CD14-positive monocyte (primary cell): ENCODE results near the gene UBXN1. TPM values are rescaled to one million over a fixed set of nuclear protein-coding genes. Genes with fewer than 3 reads are reported as not detected.

Experiments used
- DNase-seq, 3 donors: peaks; one replicate each; pipeline ENCODE4 v3.0.0-alpha.2; 2011 to 2022
- H2AFZ ChIP-seq: 2 replicates; pipeline ENCODE4 v1.6.0; 2012; ENCODE audit warnings: mild to moderate bottlenecking, low read depth, low read length, inconsistent platforms; ENCODE audit not compliant: insufficient read depth, poor library complexity, severe bottlenecking
- H3K27ac ChIP-seq, 2 donors: 1 replicate in 1 of 2; 2 replicates in 1 of 2; pipeline ENCODE4 v1.5.1; 2012 to 2013; ENCODE audit warnings: low read length in 2 of 2, control low read depth in 1 of 2, inconsistent platforms in 1 of 2, low read depth in 1 of 2, mild to moderate bottlenecking in 1 of 2
- H3K27me3 ChIP-seq, 2 donors: one replicate each; pipeline versions ENCODE4 v1.6.0 to v1.6.1; 2011 to 2013; ENCODE audit warnings: low read length in 2 of 2; ENCODE audit not compliant: control insufficient read depth in 2 of 2, insufficient read depth in 2 of 2
- H3K36me3 ChIP-seq, 2 donors: replicated peaks in 1 of 2; 1 replicate in 1 of 2; 2 replicates in 1 of 2; pipeline versions ENCODE4 v1.5.1 to v1.6.1; 2012 to 2013; ENCODE audit warnings: low read length in 2 of 2, control low read depth in 1 of 2, inconsistent platforms in 1 of 2, mild to moderate bottlenecking in 1 of 2; ENCODE audit not compliant: insufficient read depth in 2 of 2, control insufficient read depth in 1 of 2
- H3K4me1 ChIP-seq, 2 donors: 1 replicate in 1 of 2; 2 replicates in 1 of 2; pipeline versions ENCODE4 v1.5.1 to v1.6.1; 2012 to 2013; ENCODE audit warnings: low read length in 2 of 2, control low read depth in 1 of 2, inconsistent platforms in 1 of 2, mild to moderate bottlenecking in 1 of 2, moderate library complexity in 1 of 2; ENCODE audit not compliant: insufficient read depth in 2 of 2, control insufficient read depth in 1 of 2
- H3K4me2 ChIP-seq: replicated peaks from 2 replicates; pipeline ENCODE3; 2012; ENCODE audit warnings: low read length, moderate library complexity, mild to moderate bottlenecking; ENCODE audit not compliant: poor library complexity, severe bottlenecking; ENCODE audit errors: extremely low read depth
- H3K4me3 ChIP-seq, 3 experiments: fragments of 200-600 bp in 1 of 3; sonication (generic) in 1 of 3; replicated peaks in 1 of 3; 1 replicate in 2 of 3; 2 replicates in 1 of 3; pipeline ENCODE4 v1.5.1; 2011 to 2013; ENCODE audit warnings: low read length in 3 of 3, mild to moderate bottlenecking in 3 of 3, control low read depth in 2 of 3, low read depth in 2 of 3, inconsistent platforms in 1 of 3, moderate library complexity in 1 of 3
- H3K79me2 ChIP-seq: 2 replicates; pipeline ENCODE4 v1.6.0; 2012; ENCODE audit warnings: mild to moderate bottlenecking, control low read depth, inconsistent platforms, low read length, moderate library complexity; ENCODE audit not compliant: insufficient read depth
- H3K9ac ChIP-seq: 2 replicates; pipeline ENCODE4 v1.6.0; 2017; ENCODE audit warnings: low read length, mild to moderate bottlenecking; ENCODE audit not compliant: insufficient read depth, poor library complexity, severe bottlenecking
- H3K9me3 ChIP-seq, 2 donors: replicated peaks in 1 of 2; 1 replicate in 1 of 2; 2 replicates in 1 of 2; pipeline versions ENCODE4 v1.5.1 to v1.6.1; 2012 to 2013; ENCODE audit warnings: low read length in 2 of 2, control low read depth in 1 of 2; ENCODE audit not compliant: control insufficient read depth in 1 of 2, insufficient read depth in 1 of 2
- H4K20me1 ChIP-seq: 2 replicates; pipeline ENCODE4 v1.6.0; 2012; ENCODE audit warnings: mild to moderate bottlenecking, low read length, control low read depth, moderate library complexity; ENCODE audit not compliant: insufficient read depth
- H3K27ac Mint-ChIP-seq, 7 donors: one replicate each; pipeline ENCODE4 v1.8.0; 2020; ENCODE audit warnings: mild to moderate bottlenecking in 7 of 7, mixed read lengths in 7 of 7, moderate library complexity in 6 of 7, inconsistent platforms in 2 of 7
- H3K27me3 Mint-ChIP-seq, 3 donors: one replicate each; pipeline ENCODE4 v1.8.0; 2021 to 2022; ENCODE audit warnings: low read depth in 3 of 3, mild to moderate bottlenecking in 3 of 3, mixed read lengths in 3 of 3, moderate library complexity in 3 of 3, inconsistent platforms in 1 of 3
- H3K36me3 Mint-ChIP-seq, 2 donors: one replicate each; pipeline ENCODE4 v1.8.0; 2020; ENCODE audit warnings: mixed read lengths in 2 of 2, inconsistent platforms in 1 of 2, mild to moderate bottlenecking in 1 of 2
- H3K4me1 Mint-ChIP-seq: one replicate; pipeline ENCODE4 v1.8.0; 2020; ENCODE audit warnings: mild to moderate bottlenecking, mixed read lengths
- H3K4me3 Mint-ChIP-seq, 2 donors: one replicate each; pipeline ENCODE4 v1.8.0; 2020; ENCODE audit warnings: mild to moderate bottlenecking in 2 of 2, mixed read lengths in 2 of 2, moderate library complexity in 1 of 2
- H3K9me3 Mint-ChIP-seq, 7 donors: one replicate each; pipeline ENCODE4 v1.8.0; 2020 to 2022; ENCODE audit warnings: mixed read lengths in 7 of 7, mild to moderate bottlenecking in 6 of 7, moderate library complexity in 6 of 7, inconsistent platforms in 2 of 7
- CTCF ChIP-seq: fragments of 200-600 bp; IDR thresholded peaks from one replicate; pipeline ENCODE4 v1.8.0; 2022; ENCODE audit warnings: antibody characterized with exemption, mild to moderate bottlenecking
- WGBS: methylation state at CpG from one replicate; pipeline ENCODE4 v1.1.5; 2013; ENCODE audit warnings: missing lambda C conversion rate; ENCODE audit not compliant: insufficient coverage; 5-methylcytosine and 5-hydroxymethylcytosine counted together
- intact Hi-C, 2 donors: fragments of 100-400 bp; cut with micrococcal nuclease; formaldehyde crosslinking; loops; one replicate each; pipeline versions ENCODE4 v1.15.0 to v1.15.1; 2023
- polyA plus RNA-seq, 3 donors: library from polyadenylated mRNA; depleted of rRNA in 1 of 3; unstranded in 2 of 3; stranded (reverse) in 1 of 3; fragments of 300-500 nt in 2 of 3; fragments of >200 nt in 1 of 3; fragmentation: Illumina TruSeq in 2 of 3; gene quantifications; 1 replicate in 2 of 3; 2 replicates in 1 of 3; pipeline ENCODE4 v1.2.3, GENCODE V29; 2012 to 2021

Gene UBXN1
- polyA plus RNA-seq, 3 donors = 93.9 to 147 (median 106) TPM

- no peaks in the 10 kb centered on the region for H3K79me2 ChIP-seq
- peaks cover 43 to 56% of the 10 kb centered on the region in 2 donors for H3K36me3 Mint-ChIP-seq
- 78% methylated on average over 4 of the region's 11 CpGs for WGBS
- peaks cover 29 to 41% of the 10 kb centered on the region in 2 donors for H3K36me3 ChIP-seq
- no peaks in the 10 kb centered on the region for H4K20me1 ChIP-seq
- no peak within 1 kb of the TSS for H3K27ac ChIP-seq
- peaks cover 5% of the 10 kb centered on the region for H3K4me1 Mint-ChIP-seq
- peaks cover 26 to 32% (median 29%) of the 10 kb centered on the region in 3 donors for H3K27me3 Mint-ChIP-seq
- TF ChIP-seq CTCF = no peak
- intact Hi-C loops = loop anchor here (5.0 to 10.0 kb wide), 2 partner anchors 292 to 295 kb away; no protein-coding TSS in a partner anchor
- no peak within 1 kb of the TSS for H3K4me2 ChIP-seq
- no peak within 1 kb of the TSS for H3K9ac ChIP-seq
- H3K27ac Mint-ChIP-seq = peak within 1 kb of the TSS in 1 of 7 donors; percentile 31
- no peaks in the 10 kb centered on the region for H3K9me3 ChIP-seq
- DNase-seq = no peak
- H2AFZ ChIP-seq = no peak within 1 kb of the TSS
- H3K27me3 ChIP-seq = peaks cover 9 to 26% of the 10 kb centered on the region in 2 donors
- H3K4me1 ChIP-seq = peaks cover 5 to 8% of the 10 kb centered on the region in 2 donors
- no peak within 1 kb of the TSS for H3K4me3 ChIP-seq
- H3K9me3 Mint-ChIP-seq = peaks cover 0 to 4% (median 0%) of the 10 kb centered on the region in 7 donors
- H3K4me3 Mint-ChIP-seq = peak within 1 kb of the TSS in 1 of 2 donors; percentile 63
These were observed 10.7 kb upstream of the UBXN1 start, which contains the start of gene LRRN4CL for GRCh38 chr11:62689421-62690183. Gene LRRN4CL, minus strand, starts transcription at chr11:62689530. Its CDS starts 1,022 bp downstream, at chr11:62688508.

- Mint-ChIP-seq H3K27ac (no peak overlapping the region), H3K36me3 (peaks cover 41 to 45% of the 10 kb centered on the region in 2 donors), H3K4me1 (peaks cover 5% of the 10 kb centered on the region), H3K4me3 (peak overlapping the region in 1 of 2 donors; percentile 63), H3K27me3 (peaks cover 25 to 32% (median 29%) of the 10 kb centered on the region in 3 donors), H3K9me3 (peaks cover 0 to 4% (median 0%) of the 10 kb centered on the region in 7 donors)
- Histone ChIP-seq H2AFZ (peak overlapping the region; percentile 72), H3K36me3 (peaks cover 29 to 39% of the 10 kb centered on the region in 2 donors), H3K9ac (no peak overlapping the region), H3K27ac (no peak overlapping the region), H3K9me3 (no peaks in the 10 kb centered on the region), H3K4me3 (no peak overlapping the region), H3K79me2 (no peaks in the 10 kb centered on the region), H4K20me1 (no peaks in the 10 kb centered on the region), H3K4me2 (no peak overlapping the region), H3K27me3 (peaks cover 9 to 26% of the 10 kb centered on the region in 2 donors), H3K4me1 (peaks cover 5 to 8% of the 10 kb centered on the region in 2 donors)
- DNase-seq = no peak
- WGBS = no CpG with 5 or more reads among the region's 1 CpG
- TF ChIP-seq CTCF = no peak
- intact Hi-C loops = loop anchor here in 1 of 2 donors (5.0 kb wide), 1 partner anchor 291 kb away; no protein-coding TSS in a partner anchor
These were observed 9.6 kb upstream of the UBXN1 start for GRCh38 chr11:62688491-62688890.
